Suprapubic skin (tissue), 4 donors: ENCODE measurements around the gene ACACB.

ENCODE experiments used
- CTCF ChIP-seq, 2 donors: fragments of 200-600 bp in 1 of 2; fragments of 450-650 bp in 1 of 2; sonication (generic) in 1 of 2; IDR thresholded peaks; one replicate each; pipeline ENCODE4 v1.5.1; 2016 to 2019; ENCODE audit warnings: antibody characterized with exemption in 2 of 2, mild to moderate bottlenecking in 1 of 2, moderate library complexity in 1 of 2
- EP300 ChIP-seq: sonication (generic); formaldehyde crosslinking; IDR thresholded peaks from one replicate; pipeline ENCODE4 v1.6.1; 2017; ENCODE audit warnings: antibody characterized with exemption
- POLR2A ChIP-seq, 2 donors: fragments of 450-650 bp; IDR thresholded peaks; one replicate each; pipeline ENCODE4 v1.6.1; 2017; ENCODE audit warnings: antibody characterized with exemption in 2 of 2, mild to moderate bottlenecking in 2 of 2, moderate library complexity in 2 of 2
- POLR2AphosphoS5 ChIP-seq, 3 donors: sonication (generic); formaldehyde crosslinking; IDR thresholded peaks; one replicate each; pipeline ENCODE4 v1.6.1; 2017; ENCODE audit warnings: antibody characterized with exemption in 3 of 3

GRCh38 chr12:109264943-109265650, 148.7 kb downstream of the ACACB start:
- no peak for TF ChIP-seq CTCF (IDR thresholded peaks at IDR 0.05)
- no peak for TF ChIP-seq POLR2A (IDR thresholded peaks at IDR 0.05)
- TF ChIP-seq POLR2AphosphoS5 (IDR thresholded peaks at IDR 0.05): no peak
- TF ChIP-seq EP300: no peak
